ENCODE measurements around the gene SLC41A3. TPM values are rescaled to one million over a fixed set of nuclear protein-coding genes. Genes with fewer than 3 reads are reported as not detected.

The SLC41A3 gene
- total and polyA plus RNA-seq, 12 donors, result 40.8 to 140 (median 74.4) TPM

GRCh38 chr3:126064627-126065258, 19.2 kb downstream of the SLC41A3 start:
- H3K27ac ChIP-seq, result no peak overlapping the region
- no peak overlapping the region for H3K4me3 ChIP-seq
- no peaks in the 10 kb centered on the region for H3K9me3 ChIP-seq (replicated peaks in 1 of 3)
- no peak for DNase-seq
- H3K36me3 ChIP-seq (replicated peaks in 1 of 2), result no peaks in the 10 kb centered on the region
- intact Hi-C loops (cut with DNase I), result no loop called here
- H3K27me3 ChIP-seq, result no peaks in the 10 kb centered on the region
- H3K4me1 ChIP-seq (replicated peaks in 1 of 2), result no peaks in the 10 kb centered on the region
- WGBS, 4 donors, result 70 to 87% (median 81%) methylated on average over 8 to 10 of the region's 10 CpGs
- TF ChIP-seq CTCF (IDR thresholded peaks at IDR 0.05), result no peak
- TF ChIP-seq POLR2A (IDR thresholded peaks at IDR 0.05), result no peak

GRCh38 chr3:126063358-126063965, 20.5 kb downstream of the SLC41A3 start:
- Histone ChIP-seq H3K4me3 (no peak overlapping the region), H3K27me3 (no peaks in the 10 kb centered on the region), H3K27ac (no peak overlapping the region), H3K9me3 (replicated peaks in 1 of 3) (no peaks in the 10 kb centered on the region), H3K36me3 (replicated peaks in 1 of 2) (no peaks in the 10 kb centered on the region), H3K4me1 (replicated peaks in 1 of 2) (no peaks in the 10 kb centered on the region)
- no peak for DNase-seq
- TF ChIP-seq CTCF (IDR thresholded peaks at IDR 0.05), result no peak
- TF ChIP-seq POLR2A (IDR thresholded peaks at IDR 0.05), result no peak
- WGBS, 4 donors, result 81 to 95% (median 90%) methylated on average over 4 to 8 of the region's 8 CpGs
- intact Hi-C loops (cut with DNase I), result no loop called here

GRCh38 chr3:126061301-126062032, 22.5 kb downstream of the SLC41A3 start:
- DNase-seq, result no peak
- peaks cover 12 to 13% of the 10 kb centered on the region in 2 donors for H3K4me1 ChIP-seq (replicated peaks in 1 of 2)
- H3K36me3 ChIP-seq (replicated peaks in 1 of 2), result no peaks in the 10 kb centered on the region
- no peaks in the 10 kb centered on the region for H3K27me3 ChIP-seq
- TF ChIP-seq POLR2A (IDR thresholded peaks at IDR 0.05) (no peak), CTCF (IDR thresholded peaks at IDR 0.05) (no peak)
- intact Hi-C loops (cut with DNase I), result no loop called here
- H3K9me3 ChIP-seq (replicated peaks in 1 of 3), result no peaks in the 10 kb centered on the region
- no peak overlapping the region for H3K4me3 ChIP-seq
- WGBS, 4 donors, result 73 to 93% (median 89%) methylated on average over 8 of the region's 8 CpGs
- no peak overlapping the region for H3K27ac ChIP-seq

- DNase-seq, result no peak
- no peaks in the 10 kb centered on the region for H3K9me3 ChIP-seq (replicated peaks in 1 of 3)
- 81 to 90% (median 83%) methylated on average over 5 to 7 of the region's 7 CpGs for WGBS, 4 donors
- no peak overlapping the region for H3K4me3 ChIP-seq
- no peaks in the 10 kb centered on the region for H3K27me3 ChIP-seq
- no peaks in the 10 kb centered on the region for H3K36me3 ChIP-seq (replicated peaks in 1 of 2)
- no peak for TF ChIP-seq POLR2A (IDR thresholded peaks at IDR 0.05)
- TF ChIP-seq CTCF (IDR thresholded peaks at IDR 0.05), result no peak
- intact Hi-C loops (cut with DNase I), result no loop called here
- peaks cover 16 to 20% of the 10 kb centered on the region in 2 donors for H3K4me1 ChIP-seq (replicated peaks in 1 of 2)
- no peak overlapping the region for H3K27ac ChIP-seq
Measured at GRCh38 chr3:126060613-126061145, 23.2 kb downstream of the SLC41A3 start.

Data from adrenal gland (tissue), 12 donors.